ENCODE measurements around the gene SIN3A.
"Not testable (repeated sequence)": the region's sequence is repeated elsewhere in the genome, so short reads cannot be mapped to it uniquely, and the experiment has no call there.

SIN3A gene

GRCh38 chr15:75450307-75451201 is 936 bp downstream of the SIN3A start:
- DNase-seq = peak; percentile 96 to 97

GRCh38 chr15:75449585-75450306 is 1.7 kb downstream of the SIN3A start:
- DNase-seq = no peak

DNA sequence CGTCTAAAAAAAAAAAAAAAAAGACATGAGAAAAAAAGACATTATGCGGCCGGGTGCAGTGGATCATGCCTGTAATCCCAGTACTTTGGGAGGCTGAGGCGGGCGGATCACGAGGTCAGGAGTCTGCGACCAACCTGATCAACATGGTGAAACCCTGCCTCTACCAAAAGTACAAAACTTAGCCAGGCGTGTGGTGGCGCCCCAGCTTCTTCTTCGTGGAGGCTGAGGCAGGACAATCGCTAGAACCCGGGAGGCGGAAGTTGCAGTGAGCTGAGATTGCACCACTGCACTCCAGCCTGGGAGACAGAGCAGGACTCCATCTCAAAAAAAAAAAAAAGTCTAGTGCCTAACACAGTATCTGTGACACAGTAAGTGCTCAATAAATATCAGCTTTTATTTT is 3.3 kb downstream of the SIN3A start:
- DNase-seq = not testable (repeated sequence)

DNA sequence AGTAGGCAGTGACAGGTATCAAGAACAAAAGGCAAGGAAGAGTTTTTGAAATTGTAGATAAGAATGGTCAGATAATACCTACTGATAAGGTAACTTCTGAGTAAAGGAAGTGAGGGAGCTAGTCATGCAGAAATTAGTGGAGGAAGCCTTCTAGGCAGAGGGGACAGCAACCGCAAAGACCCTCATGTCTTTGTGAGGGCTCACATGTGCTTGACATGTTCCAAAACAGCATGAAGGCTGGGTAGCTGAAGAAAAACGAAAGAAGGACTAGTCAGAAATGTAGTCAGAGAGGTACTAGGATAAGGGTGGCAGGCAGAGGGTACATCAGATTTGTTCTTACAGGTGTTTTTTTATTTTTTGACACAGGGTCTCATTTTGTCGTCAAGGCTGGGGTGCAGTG is 5.3 kb downstream of the SIN3A start:
- no peak for DNase-seq

- not testable (repeated sequence) for DNase-seq
These were observed 6.2 kb downstream of the SIN3A start for GRCh38 chr15:75445324-75445723.

- DNase-seq = not testable (repeated sequence)
These were observed 7.5 kb downstream of the SIN3A start for GRCh38 chr15:75443972-75444453.

GRCh38 chr15:75437721-75438120 is 13.8 kb downstream of the SIN3A start:
- no peak for DNase-seq

GRCh38 chr15:75436881-75437280 is 14.6 kb downstream of the SIN3A start:
- no peak for DNase-seq

DNA sequence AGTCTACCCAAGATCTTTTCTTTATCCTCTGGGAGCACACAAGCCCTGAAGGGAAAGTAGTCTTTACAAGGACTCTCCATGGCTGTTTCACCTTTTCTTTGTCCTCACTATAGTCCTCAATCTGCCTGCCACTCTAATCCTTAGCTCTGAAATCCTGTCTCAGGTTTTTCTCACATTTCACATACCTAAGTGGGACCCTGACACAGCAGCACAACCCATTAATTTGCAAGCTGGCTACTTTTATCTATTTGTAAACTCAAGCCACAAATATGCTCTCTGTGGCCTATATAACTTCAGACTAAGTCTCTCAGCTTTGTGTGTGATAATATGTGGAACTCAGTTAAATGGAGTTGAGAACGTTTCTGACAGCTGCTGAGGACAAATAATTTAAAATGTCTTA is 19.8 kb downstream of the SIN3A start:
- no peak for DNase-seq

DNA sequence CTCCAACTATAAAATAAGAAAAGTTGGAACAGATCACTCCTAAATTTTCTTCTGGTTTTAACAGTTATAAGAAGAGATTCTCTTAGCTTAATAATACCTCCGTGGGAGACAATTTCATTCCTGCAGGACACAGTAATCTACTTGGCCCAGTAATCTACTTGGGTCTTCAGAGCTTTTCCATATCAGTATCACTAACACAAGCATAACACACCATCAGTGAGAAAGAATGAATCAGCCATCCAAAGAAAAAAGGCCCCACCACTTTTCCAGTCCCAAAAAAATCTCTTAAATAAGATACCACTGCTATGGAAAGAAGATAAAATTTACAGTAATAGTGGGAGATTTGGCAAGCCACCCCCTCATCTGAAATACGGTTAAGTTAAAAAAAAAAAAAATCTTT is 20.2 kb downstream of the SIN3A start:
- no peak for DNase-seq

DNA sequence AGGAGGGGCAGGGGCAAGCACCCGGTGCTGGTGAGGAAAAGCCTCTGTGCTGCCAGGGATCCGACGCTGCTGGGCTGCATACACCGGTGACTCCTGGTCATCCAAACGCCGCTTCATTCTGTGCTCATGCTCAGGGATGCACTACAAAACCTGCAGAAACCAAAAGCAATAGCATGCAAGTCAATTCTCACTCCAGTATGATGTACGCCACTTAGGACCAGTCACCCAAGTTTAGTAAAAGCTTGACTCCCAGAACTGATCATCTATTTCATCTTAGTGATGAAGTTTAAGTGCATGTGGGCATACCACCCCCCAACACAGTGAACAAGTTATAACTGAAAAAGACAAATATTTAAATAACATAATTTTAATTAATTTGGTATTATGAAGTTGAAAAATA is 21.2 kb downstream of the SIN3A start:
- DNase-seq = no peak

- DNase-seq = no peak
These were observed 23.3 kb downstream of the SIN3A start for GRCh38 chr15:75428152-75428551.

DNA sequence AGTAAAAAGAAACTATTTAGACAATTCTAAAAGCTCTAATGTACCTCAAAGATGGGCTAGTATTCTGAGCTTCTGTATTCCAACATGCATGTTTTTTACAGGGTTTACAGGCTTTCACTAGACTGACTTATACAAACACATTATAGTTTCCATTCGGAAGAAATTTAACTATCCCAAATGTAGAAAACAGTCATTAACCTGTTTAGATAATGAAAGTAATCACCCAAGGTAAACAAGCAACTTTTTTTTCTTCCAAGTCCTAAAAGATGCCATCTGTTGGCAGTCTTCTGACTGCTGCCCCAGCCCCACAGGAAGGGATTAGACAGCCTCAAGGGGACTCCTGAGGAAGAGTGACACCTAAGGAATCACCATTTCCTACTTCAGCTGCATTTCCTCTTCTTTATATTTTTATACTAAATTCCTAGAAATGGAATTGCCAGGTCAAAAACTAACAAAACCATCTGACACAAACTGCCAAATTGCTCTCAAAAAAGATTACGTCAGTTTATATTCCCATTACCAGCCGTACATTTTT is 25.5 kb downstream of the SIN3A start:
- DNase-seq = no peak

- no peak for DNase-seq
These were observed 28.9 kb downstream of the SIN3A start for GRCh38 chr15:75422554-75422953.

- no peak for DNase-seq
These were observed 30.8 kb downstream of the SIN3A start for GRCh38 chr15:75420698-75421097.

GRCh38 chr15:75416584-75416983 is 34.9 kb downstream of the SIN3A start:
- DNase-seq = no peak

- no peak for DNase-seq
These were observed 41.3 kb downstream of the SIN3A start for GRCh38 chr15:75410196-75410595.

- no peak for DNase-seq
These were observed 44.4 kb downstream of the SIN3A start for GRCh38 chr15:75407083-75407482.

DNA sequence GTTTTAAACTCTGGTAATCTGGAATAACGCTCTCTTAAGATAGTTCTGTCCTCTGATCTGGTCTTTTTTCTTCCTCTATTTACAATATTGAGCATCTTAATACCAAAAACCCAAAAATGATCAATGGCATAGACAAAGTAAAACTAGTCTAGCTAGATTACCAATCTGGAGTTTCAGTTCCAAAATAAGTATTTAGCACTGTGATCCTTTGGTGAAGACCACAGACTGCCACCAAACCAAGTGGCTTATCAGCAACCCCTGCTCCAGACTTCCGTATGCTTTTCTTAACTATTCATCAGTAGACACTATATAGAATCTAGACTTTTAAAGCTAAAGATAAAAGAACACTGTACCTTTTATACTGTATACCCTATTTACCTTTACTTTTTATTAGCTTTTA is 47.6 kb downstream of the SIN3A start:
- no peak for DNase-seq

- no peak for DNase-seq
These were observed 54.0 kb downstream of the SIN3A start for GRCh38 chr15:75397494-75397893.

DNA sequence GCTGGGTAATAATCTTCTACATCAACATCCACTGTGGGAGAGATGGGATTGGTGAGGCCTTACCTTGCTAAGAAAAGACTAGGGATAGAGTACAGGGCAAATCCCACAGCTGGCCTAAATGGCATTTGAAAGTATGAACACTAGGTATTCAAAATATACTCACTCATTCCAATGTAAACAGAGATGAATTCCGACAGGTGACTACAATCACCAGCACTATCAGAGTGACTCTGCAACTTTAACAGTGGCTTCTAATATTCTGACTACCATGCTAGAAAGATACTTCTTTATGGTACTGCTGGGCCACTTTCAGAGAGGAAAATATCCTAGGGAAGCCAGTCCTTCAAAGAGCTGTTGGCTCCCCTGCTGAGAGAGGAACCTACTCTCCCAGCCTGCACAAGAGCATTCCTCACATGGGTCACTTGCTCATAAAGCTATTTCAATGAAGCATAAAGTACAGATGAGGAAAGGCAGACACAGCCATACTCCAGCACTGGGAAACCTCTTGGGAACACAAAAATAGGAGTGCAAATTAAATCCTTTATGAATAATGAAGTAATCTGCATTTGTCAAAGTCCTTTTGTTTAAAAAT is 61.6 kb downstream of the SIN3A start:
- DNase-seq = no peak

- DNase-seq = not testable (repeated sequence)
These were observed 67.5 kb downstream of the SIN3A start for GRCh38 chr15:75383986-75384385.

DNA sequence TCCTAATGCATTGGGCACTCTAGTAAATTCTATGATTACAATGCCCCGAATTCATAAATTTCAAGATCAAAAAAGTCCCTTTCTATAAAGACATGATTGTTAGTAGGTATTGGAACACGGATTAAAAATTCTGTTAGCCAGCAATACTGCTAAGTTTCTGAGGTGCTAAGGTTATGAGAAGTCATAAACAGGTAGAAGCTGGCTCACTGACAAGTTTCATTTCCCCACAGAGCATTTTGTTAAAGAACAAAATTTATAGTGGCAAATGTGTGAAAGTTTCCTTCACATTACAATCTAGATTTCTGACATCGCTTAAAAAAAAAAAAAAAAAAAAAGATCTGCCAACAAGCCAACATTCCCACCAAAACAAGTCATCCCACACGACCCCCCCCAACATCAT is 70.7 kb downstream of the SIN3A start:
- no peak for DNase-seq
